Thoracic aorta (tissue), 2 donors: ENCODE results near the gene NF1. TPM values are rescaled to one million over a fixed set of nuclear protein-coding genes. Genes with fewer than 3 reads are reported as not detected.
A peak's percentile ranks its signal among the peaks of the same experiment; 100 is the strongest.
"Not testable (repeated sequence)": the region's sequence is repeated elsewhere in the genome, so short reads cannot be mapped to it uniquely, and the experiment has no call there.

Experiments
- ATAC-seq: fragments of 150-250 bp; one replicate; pipeline ENCODE4 v1.8.0; 2017; ENCODE audit warnings: low read depth; ENCODE audit not compliant: insufficient number of reproducible peaks, low FRiP score
- DNase-seq: peaks from one replicate; pipeline ENCODE4 v3.0.0-alpha.2; 2020; ENCODE audit warnings: low spot score
- H3K27ac ChIP-seq, 2 donors: fragments of 200-600 bp; sonication (generic); 1 replicate in 1 of 2; 2 replicates in 1 of 2; pipeline ENCODE4 v1.5.1; 2016; ENCODE audit warnings: mild to moderate bottlenecking in 2 of 2, moderate library complexity in 2 of 2
- H3K27me3 ChIP-seq: fragments of 200-600 bp; sonication (generic); replicated peaks from 2 replicates; pipeline ENCODE4 v1.6.0; 2016; ENCODE audit warnings: mild to moderate bottlenecking; ENCODE audit not compliant: insufficient read depth
- H3K36me3 ChIP-seq: fragments of 200-600 bp; sonication (generic); one replicate; pipeline ENCODE4 v1.5.1; 2016
- H3K4me1 ChIP-seq, 2 donors: fragments of 200-600 bp; sonication (generic); 1 replicate in 1 of 2; 2 replicates in 1 of 2; pipeline versions ENCODE4 v1.5.1 to v1.6.0; 2016; ENCODE audit warnings: low read depth in 2 of 2, mild to moderate bottlenecking in 1 of 2; ENCODE audit not compliant: control insufficient read depth in 1 of 2
- H3K4me3 ChIP-seq: fragments of 200-600 bp; sonication (generic); 2 replicates; pipeline ENCODE4 v1.5.1; 2016; ENCODE audit warnings: mild to moderate bottlenecking
- H3K9me3 ChIP-seq: fragments of 200-600 bp; sonication (generic); 2 replicates; pipeline ENCODE4 v1.5.1; 2016
- CTCF ChIP-seq: fragments of 200-600 bp; sonication (generic); IDR thresholded peaks from one replicate; pipeline ENCODE4 v1.5.1; 2019; ENCODE audit warnings: antibody characterized with exemption
- total RNA-seq, 2 donors: library from RNA; depleted of rRNA; stranded (reverse); fragments of >200 nt; gene quantifications; one replicate each; pipeline versions ENCODE4 v1.1.0 to v1.2.3, GENCODE V29; 2016

NF1 gene
- total RNA-seq, 2 donors from 2014 or later: 60.9 to 105 TPM

GRCh38 chr17:31260151-31260550 lies 165.4 kb downstream of the NF1 start:
- TF ChIP-seq CTCF: no peak
- Histone ChIP-seq H3K9me3 (no peaks in the 10 kb centered on the region), H3K36me3 (peaks cover 11% of the 10 kb centered on the region), H3K27me3 (no peaks in the 10 kb centered on the region), H3K27ac (no peak overlapping the region), H3K4me3 (no peak overlapping the region), H3K4me1 (no peaks in the 10 kb centered on the region)
- DNase-seq (no peak), ATAC-seq (no peak)

DNA sequence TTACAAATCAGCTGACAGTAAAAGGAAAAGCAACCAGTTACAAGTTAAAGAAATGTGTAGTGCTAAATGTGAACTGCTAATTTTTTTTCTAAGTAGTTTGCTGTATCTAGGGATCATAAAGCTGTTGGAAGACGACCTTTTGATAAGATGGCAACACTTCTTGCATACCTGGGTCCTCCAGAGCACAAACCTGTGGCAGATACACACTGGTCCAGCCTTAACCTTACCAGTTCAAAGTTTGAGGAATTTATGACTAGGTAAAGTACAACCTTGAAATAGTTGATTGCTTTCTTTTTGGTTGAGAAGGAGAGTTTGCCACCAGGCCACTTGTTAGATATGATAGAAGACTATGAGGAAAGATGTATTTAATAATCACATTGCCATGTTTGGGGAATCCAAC lies 166.8 kb downstream of the NF1 start:
- Histone ChIP-seq H3K4me3 (no peak overlapping the region), H3K9me3 (no peaks in the 10 kb centered on the region)

GRCh38 chr17:31262923-31263322 lies 168.1 kb downstream of the NF1 start:
- not testable (repeated sequence) for H3K9me3 ChIP-seq, ATAC-seq

More for the DNA sequence above, 166.8 kb downstream of the NF1 start:
- Histone ChIP-seq H3K36me3 (peaks cover 11% of the 10 kb centered on the region), H3K27ac (no peak overlapping the region), H3K4me1 (no peaks in the 10 kb centered on the region), H3K27me3 (no peaks in the 10 kb centered on the region)
- no peak for TF ChIP-seq CTCF
- DNase-seq (no peak), ATAC-seq (no peak)

GRCh38 chr17:31266042-31266441 lies 171.3 kb downstream of the NF1 start:
- no peak overlapping the region for H3K4me3 ChIP-seq
- H3K27me3 ChIP-seq: no peaks in the 10 kb centered on the region
- H3K4me1 ChIP-seq: peaks cover 18 to 28% of the 10 kb centered on the region in 2 donors
- DNase-seq (no peak), ATAC-seq (no peak)
- no peaks in the 10 kb centered on the region for H3K9me3 ChIP-seq
- no peak overlapping the region for H3K27ac ChIP-seq
- no peak for TF ChIP-seq CTCF
- peaks cover 4% of the 10 kb centered on the region for H3K36me3 ChIP-seq

More at GRCh38 chr17:31262923-31263322, 168.1 kb downstream of the NF1 start:
- H3K27me3 ChIP-seq, H3K4me1 ChIP-seq, H3K4me3 ChIP-seq, DNase-seq, H3K27ac ChIP-seq: not testable (repeated sequence)
- peaks cover 11% of the 10 kb centered on the region for H3K36me3 ChIP-seq

GRCh38 chr17:31269036-31269577 lies 174.3 kb downstream of the NF1 start:
- peak overlapping the region in 1 of 2 donors; percentile 30 for H3K27ac ChIP-seq
- no peaks in the 10 kb centered on the region for H3K9me3 ChIP-seq
- peaks cover 18 to 28% of the 10 kb centered on the region in 2 donors for H3K4me1 ChIP-seq
- ATAC-seq (no peak), DNase-seq (no peak)
- H3K4me3 ChIP-seq: no peak overlapping the region
- no peaks in the 10 kb centered on the region for H3K27me3 ChIP-seq
- no peak for TF ChIP-seq CTCF
- H3K36me3 ChIP-seq: no peaks in the 10 kb centered on the region

DNA sequence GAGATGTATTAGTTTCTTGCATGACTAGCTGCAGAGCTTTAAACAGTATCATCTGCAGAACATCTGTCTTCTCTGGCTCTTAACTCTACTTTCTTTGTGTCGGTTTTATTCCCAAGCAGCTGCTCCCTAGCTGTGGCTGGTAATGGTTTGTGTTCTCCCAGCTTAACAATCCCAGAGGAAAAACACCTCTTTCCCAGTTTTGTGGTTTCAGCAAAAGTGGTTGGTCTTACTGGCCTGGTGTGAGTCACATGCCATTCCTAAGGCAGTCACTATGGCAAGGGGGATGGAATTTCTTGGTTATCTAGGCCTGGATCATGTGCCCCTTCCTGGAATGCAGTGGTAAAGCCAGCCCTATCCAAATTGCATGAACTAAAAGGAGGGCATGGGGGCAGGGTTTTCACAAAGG lies 174.8 kb downstream of the NF1 start:
- H3K36me3 ChIP-seq: no peaks in the 10 kb centered on the region

More for the DNA sequence above, 174.8 kb downstream of the NF1 start:
- H3K4me1 ChIP-seq: peaks cover 18 to 28% of the 10 kb centered on the region in 2 donors
- H3K4me3 ChIP-seq: no peak overlapping the region
- no peak for DNase-seq
- no peaks in the 10 kb centered on the region for H3K27me3 ChIP-seq
- no peak for TF ChIP-seq CTCF
- ATAC-seq: peak; percentile 82
- H3K9me3 ChIP-seq: no peaks in the 10 kb centered on the region
- H3K27ac ChIP-seq: peak overlapping the region in 1 of 2 donors; percentile 30
